PC-9 (cell line): ENCODE results near the gene BIRC2.

Source experiments
- CTCF ChIP-seq: fragments of 200-600 bp; sonication (generic); conservative IDR thresholded peaks from 2 replicates; pipeline ENCODE4 v1.6.1; 2017; ENCODE audit warnings: mixed run types, antibody characterized with exemption, mild to moderate bottlenecking, moderate library complexity
- EZH2 ChIP-seq: fragments of 200-600 bp; sonication (generic); IDR thresholded peaks from 2 replicates; pipeline ENCODE4 v1.8.0; 2017; ENCODE audit warnings: antibody characterized with exemption, low read depth

- peak; percentile 66 for TF ChIP-seq CTCF
- no peak for TF ChIP-seq EZH2
Observed at GRCh38 chr11:102306048-102306597, 40.9 kb upstream of the BIRC2 start.
